ENCODE data around the gene ME1.

DNA sequence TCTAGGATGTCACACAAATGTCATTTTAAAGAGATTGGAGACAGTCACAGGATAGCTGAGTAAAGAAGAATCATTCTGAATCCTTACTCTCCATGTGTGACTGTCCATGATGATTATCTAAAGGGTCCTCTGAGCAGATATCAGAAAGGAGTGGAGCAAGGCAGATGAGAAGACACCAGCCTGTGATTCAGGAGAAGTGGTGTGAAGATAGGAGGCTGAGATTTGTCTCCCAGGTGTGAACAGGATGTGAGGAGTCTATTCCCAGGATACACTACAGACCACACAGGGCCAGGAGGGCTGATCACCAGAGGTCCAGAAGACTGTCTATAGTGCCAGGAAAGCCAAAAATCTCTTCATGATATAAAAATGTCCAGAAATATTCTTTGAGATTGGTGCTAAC is 210.7 kb downstream of the ME1 start:
- TF ChIP-seq, protein P1, sequence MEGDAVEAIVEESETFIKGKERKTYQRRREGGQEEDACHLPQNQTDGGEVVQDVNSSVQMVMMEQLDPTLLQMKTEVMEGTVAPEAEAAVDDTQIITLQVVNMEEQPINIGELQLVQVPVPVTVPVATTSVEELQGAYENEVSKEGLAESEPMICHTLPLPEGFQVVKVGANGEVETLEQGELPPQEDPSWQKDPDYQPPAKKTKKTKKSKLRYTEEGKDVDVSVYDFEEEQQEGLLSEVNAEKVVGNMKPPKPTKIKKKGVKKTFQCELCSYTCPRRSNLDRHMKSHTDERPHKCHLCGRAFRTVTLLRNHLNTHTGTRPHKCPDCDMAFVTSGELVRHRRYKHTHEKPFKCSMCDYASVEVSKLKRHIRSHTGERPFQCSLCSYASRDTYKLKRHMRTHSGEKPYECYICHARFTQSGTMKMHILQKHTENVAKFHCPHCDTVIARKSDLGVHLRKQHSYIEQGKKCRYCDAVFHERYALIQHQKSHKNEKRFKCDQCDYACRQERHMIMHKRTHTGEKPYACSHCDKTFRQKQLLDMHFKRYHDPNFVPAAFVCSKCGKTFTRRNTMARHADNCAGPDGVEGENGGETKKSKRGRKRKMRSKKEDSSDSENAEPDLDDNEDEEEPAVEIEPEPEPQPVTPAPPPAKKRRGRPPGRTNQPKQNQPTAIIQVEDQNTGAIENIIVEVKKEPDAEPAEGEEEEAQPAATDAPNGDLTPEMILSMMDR (IDR thresholded peaks at IDR 0.05), result no peak
- no peak for TF ChIP-seq POLR2A (IDR thresholded peaks at IDR 0.05)
- TF ChIP-seq POLR2AphosphoS5 (IDR thresholded peaks at IDR 0.05; ENCODE audit: insufficient read depth in 1 of 2, low read depth in 1 of 2), result no peak

Measured in vagina (tissue), 2 donors.